Left renal cortex interstitium (tissue), 4 donors: ENCODE data around the gene ECHDC1. TPM values are rescaled to one million over a fixed set of nuclear protein-coding genes. Genes with fewer than 3 reads are reported as not detected.
"Not testable (repeated sequence)": the region's sequence is repeated elsewhere in the genome, so short reads cannot be mapped to it uniquely, and the experiment has no call there.

Source experiments
- DNase-seq, 4 donors: peaks; one replicate each; pipeline ENCODE4 v3.0.0-alpha.2; 2013; ENCODE audit warnings: low read depth in 4 of 4, low spot score in 2 of 4, missing footprints in 1 of 4
- polyA plus RNA-seq, 4 donors: library from polyadenylated mRNA; unstranded; fragments of 120-200 nt; gene quantifications; one replicate each; pipeline ENCODE4 v1.2.1, GENCODE V29; 2013; ENCODE audit not compliant: insufficient read length in 4 of 4

ECHDC1 gene
- 10 to 100 TPM; 73.4 to 89.5 (median 80.3) TPM for polyA plus RNA-seq

GRCh38 chr6:127342946-127343808, at the start of gene ECHDC1:
Gene ECHDC1 (minus strand): TSS chr6:127343609. CDS start chr6:127331028, 12,581 bp downstream.
- DNase-seq, result peak; percentile 56 to 89 (median 73)

GRCh38 chr6:127392301-127392700, 48.9 kb upstream of the ECHDC1 start:
- DNase-seq, result no peak

GRCh38 chr6:127391094-127391953, 47.9 kb upstream of the ECHDC1 start:
- DNase-seq, result peak in 1 of 4 donors; percentile 21

GRCh38 chr6:127389706-127390105, 46.3 kb upstream of the ECHDC1 start:
- DNase-seq, result no peak

- no peak for DNase-seq
Measured at GRCh38 chr6:127385668-127386430, 42.4 kb upstream of the ECHDC1 start.

GRCh38 chr6:127384848-127385247, 41.4 kb upstream of the ECHDC1 start:
- not testable (repeated sequence) for DNase-seq

GRCh38 chr6:127383988-127384387, 40.6 kb upstream of the ECHDC1 start:
- no peak for DNase-seq

- no peak for DNase-seq
Measured at GRCh38 chr6:127382413-127382812, 39.0 kb upstream of the ECHDC1 start.

GRCh38 chr6:127381384-127381783, 38.0 kb upstream of the ECHDC1 start:
- no peak for DNase-seq

- DNase-seq, result no peak
Measured at GRCh38 chr6:127376685-127377084, 33.3 kb upstream of the ECHDC1 start.

GRCh38 chr6:127367023-127367375, 23.6 kb upstream of the ECHDC1 start:
- DNase-seq, result no peak

- DNase-seq, result no peak
Measured at GRCh38 chr6:127366282-127367022, 23.0 kb upstream of the ECHDC1 start.

- no peak for DNase-seq
Measured at GRCh38 chr6:127365874-127366273, 22.5 kb upstream of the ECHDC1 start.

GRCh38 chr6:127352524-127352923, 9.1 kb upstream of the ECHDC1 start:
- no peak for DNase-seq

GRCh38 chr6:127349980-127350379, 6.6 kb upstream of the ECHDC1 start:
- DNase-seq, result no peak

GRCh38 chr6:127348028-127348661, 4.7 kb upstream of the ECHDC1 start:
- DNase-seq, result no peak

GRCh38 chr6:127347178-127347577, 3.8 kb upstream of the ECHDC1 start:
- no peak for DNase-seq

GRCh38 chr6:127345521-127345920, 2.1 kb upstream of the ECHDC1 start:
- DNase-seq, result no peak

- DNase-seq, result peak; percentile 18 to 77 (median 42)
Measured at GRCh38 chr6:127343809-127344659, 625 bp upstream of the ECHDC1 start.
